Stomach (tissue), 4 donors: ENCODE results near the gene POFUT2.

Source experiments
- CTCF ChIP-seq, 7 experiments: fragments of 450-650 bp in 4 of 7; fragments of 200-600 bp in 3 of 7; sonication (generic) in 3 of 7; IDR thresholded peaks; one replicate each; pipeline ENCODE4 v1.5.1; 2016 to 2019; ENCODE audit warnings: antibody characterized with exemption in 7 of 7, control low read depth in 2 of 7, mild to moderate bottlenecking in 1 of 7
- POLR2A ChIP-seq, 4 donors: fragments of 450-650 bp; IDR thresholded peaks; one replicate each; pipeline ENCODE4 v1.6.1; 2016; ENCODE audit warnings: antibody characterized with exemption in 4 of 4, control low read depth in 2 of 4, mild to moderate bottlenecking in 1 of 4, moderate library complexity in 1 of 4

GRCh38 chr21:45331531-45332147 is 43.9 kb upstream of the POFUT2 start:
- no peak for TF ChIP-seq CTCF (IDR thresholded peaks at IDR 0.05)
- no peak for TF ChIP-seq POLR2A (IDR thresholded peaks at IDR 0.05)
